Bronchial smooth muscle cell (primary cell): Measurements from ENCODE around the gene TRMT1. TPM values are rescaled to one million over a fixed set of nuclear protein-coding genes. Genes with fewer than 3 reads are reported as not detected.

ENCODE experiments used
- total RNA-seq: library from RNA; depleted of rRNA; stranded (reverse); fragments of >200 nt; gene quantifications from 2 replicates; pipeline ENCODE4 v1.2.1, GENCODE V29; 2014

Gene TRMT1
- 22.5 and 24.2 TPM in 2 replicates for total RNA-seq

DNA sequence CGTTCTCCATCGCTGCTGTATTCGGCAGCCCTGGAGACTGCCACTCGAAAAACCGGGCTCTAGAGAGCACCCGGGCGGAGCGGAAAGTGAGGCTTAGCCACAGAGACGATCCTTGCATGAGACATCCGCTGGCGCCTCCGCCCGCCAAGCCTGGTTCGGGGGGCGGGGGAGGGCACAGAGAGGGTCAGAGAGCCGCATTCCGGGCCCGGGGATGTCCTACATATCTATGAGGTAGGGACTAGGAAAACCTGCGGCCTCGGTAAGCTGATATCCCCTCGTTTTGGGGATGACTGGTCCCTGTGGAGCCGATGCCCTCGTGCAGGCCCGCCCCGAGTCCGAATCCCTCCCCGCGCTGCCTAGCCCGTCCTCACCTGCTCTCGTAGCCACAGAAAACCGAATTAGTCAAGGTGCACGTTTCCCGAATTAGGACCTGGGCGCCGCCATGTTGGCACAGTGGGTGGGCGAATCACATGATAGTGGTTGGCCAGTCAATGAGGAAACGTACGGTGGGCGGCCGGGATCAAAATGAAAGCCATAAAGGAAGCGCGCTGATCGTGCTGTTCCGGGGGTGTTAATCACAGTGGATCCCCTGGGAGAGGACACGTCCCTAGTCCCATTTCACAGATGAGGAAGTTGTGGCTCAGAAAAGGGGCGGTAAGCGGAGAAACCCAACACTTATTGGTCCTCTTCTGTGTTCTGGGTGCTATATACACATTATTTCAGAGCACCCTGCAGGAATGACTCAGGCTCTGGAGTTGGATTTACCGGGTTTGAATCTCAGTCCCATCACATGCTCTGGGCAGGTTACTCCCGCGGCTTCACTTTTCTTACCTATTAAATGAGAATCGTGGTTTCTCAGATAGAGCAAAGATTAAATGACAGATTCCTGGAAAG lies at the start of gene TRMT1:
Gene TRMT1 (minus strand): TSS at position 459 of the 894 bp plus-strand sequence. CDS start 341 bp downstream, at position 118.

DNA sequence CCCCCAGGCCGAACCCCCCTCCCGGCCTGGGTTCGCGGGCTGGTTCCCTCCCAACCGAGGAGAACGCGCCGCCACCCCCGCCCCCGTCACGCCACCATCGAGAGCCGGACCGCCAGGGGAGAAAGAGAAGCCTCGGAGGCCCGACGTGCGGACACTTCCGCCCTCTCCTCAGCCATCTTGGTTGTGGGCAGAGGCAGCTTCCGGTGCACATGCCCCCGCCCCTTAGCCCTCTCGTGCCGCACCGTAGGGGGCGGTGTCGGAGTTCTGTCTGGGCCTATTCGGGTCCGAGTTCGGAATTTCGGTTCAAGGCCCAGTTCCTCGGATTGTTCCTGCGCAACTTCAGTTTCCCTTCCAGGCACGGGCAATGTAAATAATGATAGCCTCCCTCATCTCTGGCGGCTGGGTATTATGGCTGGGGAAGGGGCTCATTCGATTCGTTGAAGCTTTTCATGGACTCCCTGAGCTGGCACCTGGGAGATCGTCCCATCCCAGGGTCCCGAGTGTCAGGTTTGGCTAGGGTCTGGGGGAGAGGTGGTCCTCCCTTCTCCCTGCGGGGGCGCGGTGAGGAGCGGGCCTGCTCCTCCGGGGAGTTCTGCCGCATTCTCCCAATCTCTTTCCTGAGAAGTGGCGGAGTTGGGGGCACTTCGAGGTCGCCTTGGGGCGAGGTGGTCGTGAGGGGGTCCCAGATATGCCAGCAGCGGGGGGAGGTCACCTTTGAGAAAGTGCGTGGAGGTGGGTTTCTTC lies 33.8 kb upstream of the TRMT1 start, which contains the start of the genes IER2 and STX10:
Gene IER2 (plus strand): TSS at position 225 of the 744 bp plus-strand sequence. CDS start 2,776 bp downstream, outside the sequence.
Gene STX10 (minus strand): TSS at position 189 of the 744 bp plus-strand sequence. CDS start 202 bp downstream, outside the sequence.

DNA sequence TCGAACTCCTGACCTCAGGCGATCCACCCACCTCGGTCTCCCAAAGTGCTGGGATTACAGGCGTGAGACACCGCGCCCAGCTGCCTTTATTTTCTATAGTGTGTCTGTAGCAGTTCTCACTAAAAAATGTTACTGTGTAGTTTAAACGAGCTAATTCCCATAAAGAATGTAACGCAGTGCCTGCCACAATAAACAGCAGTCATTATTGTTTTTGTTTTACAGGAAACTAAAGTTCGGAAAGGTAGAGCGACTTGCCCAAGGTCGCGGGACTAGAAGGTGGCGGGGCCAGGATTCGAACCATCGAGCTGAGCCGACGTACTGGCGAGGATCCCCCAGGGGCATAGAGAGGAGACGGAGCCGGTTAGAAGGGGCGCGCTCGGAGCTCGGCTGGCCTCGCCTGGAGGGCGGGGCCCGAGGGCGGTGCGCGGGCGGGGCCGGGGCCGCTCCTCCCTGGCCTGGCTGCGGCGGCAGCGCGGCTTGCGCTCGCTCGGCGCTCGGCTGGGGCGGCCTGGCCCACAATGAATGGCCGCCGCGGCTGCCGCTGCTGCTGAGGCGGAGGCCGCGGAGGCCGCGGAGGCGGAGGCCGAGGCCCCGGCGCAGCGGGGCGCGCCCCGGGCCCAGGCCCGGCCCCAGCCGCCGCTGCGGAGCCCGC lies 1.4 kb upstream of the TRMT1 start, which contains the start of gene NACC1:
Gene NACC1 (plus strand): TSS at position 493 of the 652 bp plus-strand sequence. CDS start 16,944 bp downstream, outside the sequence.

DNA sequence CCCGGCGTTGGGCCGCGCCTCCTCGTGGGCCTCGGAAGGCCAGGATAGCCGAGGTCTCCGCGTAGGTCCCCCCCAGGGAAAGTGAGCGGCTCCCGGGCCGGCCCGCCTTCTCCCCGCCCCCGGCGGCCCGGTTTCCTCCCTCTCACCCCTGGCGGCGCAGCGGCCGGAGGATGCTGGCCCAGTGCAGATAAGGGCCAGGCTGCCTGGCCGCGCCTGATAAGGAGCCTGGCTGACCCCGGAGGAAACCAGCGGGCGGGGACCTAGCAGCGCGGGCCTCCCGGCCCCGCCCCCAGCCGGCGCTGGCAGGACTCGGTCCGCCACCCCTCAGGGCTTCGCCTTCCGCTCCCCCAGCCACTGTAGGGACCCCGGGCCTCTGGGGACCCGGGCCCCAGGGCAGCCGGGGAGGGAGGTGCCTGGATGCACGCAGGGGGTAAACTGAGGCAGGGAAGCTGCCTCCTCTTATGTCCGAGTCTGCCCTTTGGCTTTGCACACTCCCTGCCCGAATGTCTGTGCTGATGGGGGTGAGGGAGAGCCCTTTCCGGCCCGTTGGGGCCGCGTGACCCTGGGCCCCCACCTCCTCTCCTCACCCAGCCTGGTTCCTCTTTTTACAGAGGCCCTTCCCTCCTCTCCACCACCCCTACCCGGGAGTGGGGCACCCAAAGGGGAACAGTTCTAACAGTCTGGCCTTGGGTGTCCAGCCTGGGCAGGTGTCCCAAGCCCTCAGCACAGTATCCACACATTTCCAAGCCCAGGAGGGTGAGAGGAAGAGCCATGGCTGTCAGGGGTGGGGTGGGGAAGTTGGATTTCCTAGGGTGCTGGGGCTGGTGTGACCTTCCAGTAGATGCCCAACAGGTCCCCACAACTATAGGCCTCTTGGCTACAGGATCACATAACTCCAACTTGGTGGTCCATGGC lies 13.6 kb downstream of the TRMT1 start, which contains the start of gene LYL1:
Gene LYL1 (minus strand): TSS at position 193 of the 915 bp plus-strand sequence. CDS start 1,687 bp downstream, outside the sequence.

Other genes with a start within 250 kb of the TRMT1 start
- gene DNASE2, start 235.3 kb downstream of the TRMT1 start, total RNA-seq = 22.5 and 31.5 TPM in 2 replicates
- not detected in 2 replicates for gene KLF1, start 229.5 kb downstream of the TRMT1 start, total RNA-seq
- 12.4 and 14.8 TPM in 2 replicates for gene GCDH, start 225.6 kb downstream of the TRMT1 start, total RNA-seq
- 0.09 TPM in 1 of 2 replicates, not detected in the other for gene SYCE2, start 197.4 kb downstream of the TRMT1 start, total RNA-seq
- 27.2 and 30.9 TPM in 2 replicates for gene FARSA, start 183.0 kb downstream of the TRMT1 start, total RNA-seq
- 1,315 and 1,411 TPM in 2 replicates for gene CALR, start 178.1 kb downstream of the TRMT1 start, total RNA-seq
- gene RAD23A, start 170.9 kb downstream of the TRMT1 start, total RNA-seq = 38.6 and 51.9 TPM in 2 replicates
- 15.8 and 27.1 TPM in 2 replicates for gene GADD45GIP1, start 159.5 kb downstream of the TRMT1 start, total RNA-seq
- not detected in 2 replicates for gene DAND5, start 147.2 kb downstream of the TRMT1 start, total RNA-seq
- 95.4 and 122 TPM in 2 replicates for gene NFIX, start 121.3 kb downstream of the TRMT1 start, total RNA-seq
- gene LYL1, start 13.9 kb downstream of the TRMT1 start, total RNA-seq = 0.32 and 0.34 TPM in 2 replicates
- 19.6 and 29.3 TPM in 2 replicates for gene NACC1, start 1.5 kb upstream of the TRMT1 start, total RNA-seq
- 76.8 and 92.4 TPM in 2 replicates for gene STX10, start 33.6 kb upstream of the TRMT1 start, total RNA-seq
- gene IER2, start 33.7 kb upstream of the TRMT1 start, total RNA-seq = 8.7 and 9.8 TPM in 2 replicates